ENCODE results near the gene ZBTB26.
"Not testable (repeated sequence)": the region's sequence is repeated elsewhere in the genome, so short reads cannot be mapped to it uniquely, and the experiment has no call there.

The ZBTB26 gene

GRCh38 chr9:122904466-122904822 lies 26.9 kb downstream of the ZBTB26 start:
- peak overlapping the region; percentile 84 to 95 (median 88) for H3K4me3 ChIP-seq (ENCODE audit: low read depth in 1 of 5, low read length in 5 of 5)
- H3K4me1 ChIP-seq (ENCODE audit: control insufficient read depth in 5 of 5, insufficient read depth in 5 of 5, low read length in 5 of 5), result peaks cover 3 to 30% (median 22%) of the 10 kb centered on the region in 5 donors
- peak overlapping the region; percentile 84 for H3K27ac ChIP-seq (ENCODE audit: low read depth, low read length)
- H3K9ac ChIP-seq (ENCODE audit: low read length in 5 of 5), result peak overlapping the region; percentile 64 to 99 (median 93)
- H3K27me3 ChIP-seq (ENCODE audit: control insufficient read depth in 5 of 5, insufficient read depth in 4 of 5, low read length in 5 of 5), result no peaks in the 10 kb centered on the region
- H3K36me3 ChIP-seq (ENCODE audit: control insufficient read depth in 5 of 5, insufficient read depth in 5 of 5, low read length in 5 of 5), result peaks cover 0 to 5% (median 0%) of the 10 kb centered on the region in 5 donors
- no peaks in the 10 kb centered on the region for H3K9me3 ChIP-seq (ENCODE audit: control insufficient read depth in 5 of 5, low read length in 5 of 5)

GRCh38 chr9:122900791-122901190 lies 30.5 kb downstream of the ZBTB26 start:
- H3K27ac ChIP-seq (ENCODE audit: low read depth, low read length), result no peak overlapping the region
- peaks cover 2 to 5% (median 5%) of the 10 kb centered on the region in 5 donors for H3K36me3 ChIP-seq (ENCODE audit: control insufficient read depth in 5 of 5, insufficient read depth in 5 of 5, low read length in 5 of 5)
- peaks cover 3 to 30% (median 22%) of the 10 kb centered on the region in 5 donors for H3K4me1 ChIP-seq (ENCODE audit: control insufficient read depth in 5 of 5, insufficient read depth in 5 of 5, low read length in 5 of 5)
- H3K9me3 ChIP-seq (ENCODE audit: control insufficient read depth in 5 of 5, low read length in 5 of 5), result no peaks in the 10 kb centered on the region
- H3K4me3 ChIP-seq (ENCODE audit: low read depth in 1 of 5, low read length in 5 of 5), result peak overlapping the region in 1 of 5 donors; percentile 23
- no peaks in the 10 kb centered on the region for H3K27me3 ChIP-seq (ENCODE audit: control insufficient read depth in 5 of 5, insufficient read depth in 4 of 5, low read length in 5 of 5)
- H3K9ac ChIP-seq (ENCODE audit: low read length in 5 of 5), result peak overlapping the region in 2 of 5 donors; percentile 20 to 52

- no peak overlapping the region for H3K4me3 ChIP-seq (ENCODE audit: low read depth in 1 of 5, low read length in 5 of 5)
- H3K9me3 ChIP-seq (ENCODE audit: control insufficient read depth in 5 of 5, low read length in 5 of 5), result no peaks in the 10 kb centered on the region
- no peaks in the 10 kb centered on the region for H3K27me3 ChIP-seq (ENCODE audit: control insufficient read depth in 5 of 5, insufficient read depth in 4 of 5, low read length in 5 of 5)
- peak overlapping the region in 2 of 5 donors; percentile 17 to 23 for H3K9ac ChIP-seq (ENCODE audit: low read length in 5 of 5)
- peaks cover 3 to 24% (median 12%) of the 10 kb centered on the region in 5 donors for H3K36me3 ChIP-seq (ENCODE audit: control insufficient read depth in 5 of 5, insufficient read depth in 5 of 5, low read length in 5 of 5)
- no peak overlapping the region for H3K27ac ChIP-seq (ENCODE audit: low read depth, low read length)
- H3K4me1 ChIP-seq (ENCODE audit: control insufficient read depth in 5 of 5, insufficient read depth in 5 of 5, low read length in 5 of 5), result peaks cover 0 to 8% (median 2%) of the 10 kb centered on the region in 5 donors
Observed at GRCh38 chr9:122897969-122898368, 33.3 kb downstream of the ZBTB26 start.

GRCh38 chr9:122888480-122888879 lies 42.8 kb downstream of the ZBTB26 start:
- no peaks in the 10 kb centered on the region for H3K9me3 ChIP-seq (ENCODE audit: control insufficient read depth in 5 of 5, low read length in 5 of 5)
- H3K27ac ChIP-seq (ENCODE audit: low read depth, low read length), result no peak overlapping the region
- no peak overlapping the region for H3K4me3 ChIP-seq (ENCODE audit: low read depth in 1 of 5, low read length in 5 of 5)
- H3K36me3 ChIP-seq (ENCODE audit: control insufficient read depth in 5 of 5, insufficient read depth in 5 of 5, low read length in 5 of 5), result peaks cover 22 to 61% (median 42%) of the 10 kb centered on the region in 5 donors
- H3K9ac ChIP-seq (ENCODE audit: low read length in 5 of 5), result no peak overlapping the region
- no peaks in the 10 kb centered on the region for H3K27me3 ChIP-seq (ENCODE audit: control insufficient read depth in 5 of 5, insufficient read depth in 4 of 5, low read length in 5 of 5)
- no peaks in the 10 kb centered on the region for H3K4me1 ChIP-seq (ENCODE audit: control insufficient read depth in 5 of 5, insufficient read depth in 5 of 5, low read length in 5 of 5)

GRCh38 chr9:122883125-122883524 lies 48.2 kb downstream of the ZBTB26 start:
- no peaks in the 10 kb centered on the region for H3K4me1 ChIP-seq (ENCODE audit: control insufficient read depth in 5 of 5, insufficient read depth in 5 of 5, low read length in 5 of 5)

GRCh38 chr9:122879443-122879842 lies 51.9 kb downstream of the ZBTB26 start:
- no peak overlapping the region for H3K27ac ChIP-seq (ENCODE audit: low read depth, low read length)
- H3K4me3 ChIP-seq (ENCODE audit: low read depth in 1 of 5, low read length in 5 of 5), result no peak overlapping the region
- peaks cover 57 to 90% (median 70%) of the 10 kb centered on the region in 5 donors for H3K36me3 ChIP-seq (ENCODE audit: control insufficient read depth in 5 of 5, insufficient read depth in 5 of 5, low read length in 5 of 5)
- no peaks in the 10 kb centered on the region for H3K4me1 ChIP-seq (ENCODE audit: control insufficient read depth in 5 of 5, insufficient read depth in 5 of 5, low read length in 5 of 5)
- no peaks in the 10 kb centered on the region for H3K9me3 ChIP-seq (ENCODE audit: control insufficient read depth in 5 of 5, low read length in 5 of 5)
- no peaks in the 10 kb centered on the region for H3K27me3 ChIP-seq (ENCODE audit: control insufficient read depth in 5 of 5, insufficient read depth in 4 of 5, low read length in 5 of 5)
- no peak overlapping the region for H3K9ac ChIP-seq (ENCODE audit: low read length in 5 of 5)

More at GRCh38 chr9:122883125-122883524, 48.2 kb downstream of the ZBTB26 start:
- Histone ChIP-seq H3K9me3 (ENCODE audit: control insufficient read depth in 5 of 5, low read length in 5 of 5) (no peaks in the 10 kb centered on the region), H3K36me3 (ENCODE audit: control insufficient read depth in 5 of 5, insufficient read depth in 5 of 5, low read length in 5 of 5) (peaks cover 34 to 77% (median 46%) of the 10 kb centered on the region in 5 donors), H3K27me3 (ENCODE audit: control insufficient read depth in 5 of 5, insufficient read depth in 4 of 5, low read length in 5 of 5) (no peaks in the 10 kb centered on the region), H3K27ac (ENCODE audit: low read depth, low read length) (no peak overlapping the region), H3K9ac (ENCODE audit: low read length in 5 of 5) (no peak overlapping the region), H3K4me3 (ENCODE audit: low read depth in 1 of 5, low read length in 5 of 5) (no peak overlapping the region)

- H3K4me1 ChIP-seq (ENCODE audit: control insufficient read depth in 5 of 5, insufficient read depth in 5 of 5, low read length in 5 of 5), result no peaks in the 10 kb centered on the region
- H3K9ac ChIP-seq (ENCODE audit: low read length in 5 of 5), result no peak overlapping the region
- no peaks in the 10 kb centered on the region for H3K9me3 ChIP-seq (ENCODE audit: control insufficient read depth in 5 of 5, low read length in 5 of 5)
- H3K27ac ChIP-seq (ENCODE audit: low read depth, low read length), result no peak overlapping the region
- no peak overlapping the region for H3K4me3 ChIP-seq (ENCODE audit: low read depth in 1 of 5, low read length in 5 of 5)
- no peaks in the 10 kb centered on the region for H3K27me3 ChIP-seq (ENCODE audit: control insufficient read depth in 5 of 5, insufficient read depth in 4 of 5, low read length in 5 of 5)
- peaks cover 46 to 76% (median 56%) of the 10 kb centered on the region in 5 donors for H3K36me3 ChIP-seq (ENCODE audit: control insufficient read depth in 5 of 5, insufficient read depth in 5 of 5, low read length in 5 of 5)
Observed at GRCh38 chr9:122875523-122875922, 55.8 kb downstream of the ZBTB26 start.

- H3K9ac ChIP-seq (ENCODE audit: low read length in 5 of 5); H3K9me3 ChIP-seq (ENCODE audit: control insufficient read depth in 5 of 5, low read length in 5 of 5); H3K27me3 ChIP-seq (ENCODE audit: control insufficient read depth in 5 of 5, insufficient read depth in 4 of 5, low read length in 5 of 5); H3K27ac ChIP-seq (ENCODE audit: low read depth, low read length); H3K4me3 ChIP-seq (ENCODE audit: low read depth in 1 of 5, low read length in 5 of 5); H3K4me1 ChIP-seq (ENCODE audit: control insufficient read depth in 5 of 5, insufficient read depth in 5 of 5, low read length in 5 of 5): not testable (repeated sequence)
- H3K36me3 ChIP-seq (ENCODE audit: control insufficient read depth in 5 of 5, insufficient read depth in 5 of 5, low read length in 5 of 5), result peaks cover 4 to 25% (median 16%) of the 10 kb centered on the region in 5 donors
Observed at GRCh38 chr9:122867276-122867675, 64.0 kb downstream of the ZBTB26 start.

- Histone ChIP-seq H3K4me1 (ENCODE audit: control insufficient read depth in 5 of 5, insufficient read depth in 5 of 5, low read length in 5 of 5) (peaks cover 0 to 2% (median 0%) of the 10 kb centered on the region in 5 donors), H3K4me3 (ENCODE audit: low read depth in 1 of 5, low read length in 5 of 5) (no peak overlapping the region), H3K9ac (ENCODE audit: low read length in 5 of 5) (no peak overlapping the region), H3K36me3 (ENCODE audit: control insufficient read depth in 5 of 5, insufficient read depth in 5 of 5, low read length in 5 of 5) (peaks cover 4 to 24% (median 12%) of the 10 kb centered on the region in 5 donors), H3K27ac (ENCODE audit: low read depth, low read length) (no peak overlapping the region), H3K9me3 (ENCODE audit: control insufficient read depth in 5 of 5, low read length in 5 of 5) (no peaks in the 10 kb centered on the region), H3K27me3 (ENCODE audit: control insufficient read depth in 5 of 5, insufficient read depth in 4 of 5, low read length in 5 of 5) (no peaks in the 10 kb centered on the region)
Observed at GRCh38 chr9:122866079-122866478, 65.2 kb downstream of the ZBTB26 start.

Data from subcutaneous abdominal adipose tissue (tissue), 5 donors.